GM12878 (cell line): ENCODE data around the gene ADCY10. TPM values are rescaled to one million over a fixed set of nuclear protein-coding genes. Genes with fewer than 3 reads are reported as not detected.
"Not testable (repeated sequence)": the region's sequence is repeated elsewhere in the genome, so short reads cannot be mapped to it uniquely, and the experiment has no call there.

Source experiments
- ATAC-seq: fragments of 200-7000 bp; cut with Tn5 transposase; 3 replicates; pipeline ENCODE4 v1.9.1; 2020; ENCODE audit warnings: mild to moderate bottlenecking, moderate library complexity
- BruUV-seq: library from RNA; stranded (reverse); fragments of 400-500 nt; replicated peaks from 2 replicates; lab custom pipeline; 2021; lab: Mats Ljungman, UMichigan
- CTCF ChIA-PET: fragments of 300-600 bp; sonication (Branson Sonifier 250); formaldehyde crosslinking; extraction: SDS; loops from one replicate; lab custom pipeline; 2021; ENCODE audit warnings: inconsistent platforms; lab: Yijun Ruan, JAX
- POLR2A ChIA-PET: fragments of 350-600 bp; formaldehyde crosslinking; extraction: SDS; loops from one replicate; lab custom pipeline; 2021; ENCODE audit warnings: inconsistent platforms; lab: Charles Lee
- RAD21 ChIA-PET: fragments of 300-600 bp; sonication (Branson Sonifier 250); formaldehyde crosslinking; loops from one replicate; lab custom pipeline; 2023; ENCODE audit warnings: antibody characterized with exemption; ENCODE audit not compliant: unreplicated experiment; lab: Charles Lee
- SMC1A ChIA-PET: fragments of 300-600 bp; sonication (Branson Sonifier 250); formaldehyde crosslinking; loops from one replicate; lab custom pipeline; 2023; ENCODE audit not compliant: unreplicated experiment, uncharacterized antibody; lab: Charles Lee
- DNase-seq: peaks from one replicate; pipeline ENCODE4 v3.0.0-alpha.2; 2011; ENCODE audit warnings: low read depth, low spot score
- FAIRE-seq: peaks from 3 replicates; lab custom pipeline; 2011; peaks lifted over from hg19 to GRCh38; lab: Jason Lieb, UNC
- H2AFZ ChIP-seq: 2 replicates; pipeline ENCODE4 v1.6.0; 2011; ENCODE audit warnings: low read depth, low read length, control low read depth; ENCODE audit not compliant: control insufficient read depth
- H3K27ac ChIP-seq: 2 replicates; pipeline ENCODE4 v1.5.1; 2011; ENCODE audit warnings: control low read depth; ENCODE audit not compliant: control insufficient read depth, insufficient read depth
- H3K27me3 ChIP-seq, 2 experiments: replicated peaks in 1 of 2; 2 replicates each; pipeline versions ENCODE4 v1.6.0 to v1.6.1; 2011; ENCODE audit warnings: low read length in 1 of 2; ENCODE audit not compliant: control insufficient read depth in 2 of 2, insufficient read depth in 2 of 2
- H3K36me3 ChIP-seq, 2 experiments: 2 replicates each; pipeline ENCODE4 v1.5.1; 2011; ENCODE audit warnings: low read length in 1 of 2; ENCODE audit not compliant: control insufficient read depth in 2 of 2, insufficient read depth in 2 of 2
- H3K4me1 ChIP-seq: 2 replicates; pipeline ENCODE4 v1.6.1; 2011; ENCODE audit warnings: mild to moderate bottlenecking, low read length, moderate library complexity, mixed read lengths; ENCODE audit not compliant: control insufficient read depth, insufficient read depth
- H3K4me2 ChIP-seq: 2 replicates; pipeline ENCODE4 v1.6.0; 2011; ENCODE audit warnings: control low read depth; ENCODE audit not compliant: control insufficient read depth, insufficient read depth
- H3K4me3 ChIP-seq: fragments of 200-600 bp; sonication (generic); 2 replicates; pipeline ENCODE4 v1.5.1; 2016
- H3K79me2 ChIP-seq: 2 replicates; pipeline ENCODE4 v1.6.0; 2011; ENCODE audit warnings: low read length; ENCODE audit not compliant: control insufficient read depth, insufficient read depth
- H3K9ac ChIP-seq: 2 replicates; pipeline ENCODE4 v1.8.0; 2011; ENCODE audit warnings: low read length, control low read depth, mixed read lengths; ENCODE audit not compliant: control insufficient read depth, insufficient read depth
- H3K9me3 ChIP-seq: replicated peaks from 3 replicates; pipeline ENCODE4 v1.5.1; 2011; ENCODE audit warnings: mild to moderate bottlenecking, low read length; ENCODE audit not compliant: control insufficient read depth, insufficient read depth
- H4K20me1 ChIP-seq: 2 replicates; pipeline ENCODE4 v1.6.0; 2011; ENCODE audit not compliant: control insufficient read depth, insufficient read depth
- BHLHE40 ChIP-seq, 2 experiments: fragments of 450-650 bp in 1 of 2; IDR thresholded peaks; 2 replicates each; pipeline ENCODE4 v1.6.1; 2011 to 2017; ENCODE audit warnings: low read depth in 2 of 2, borderline replicate concordance in 1 of 2, improper control_type of control experiment in 1 of 2, low read length in 1 of 2, mild to moderate bottlenecking in 1 of 2
- CEBPB ChIP-seq, 2 experiments: fragments of 150-350 bp in 1 of 2; IDR thresholded peaks; 2 replicates each; pipeline ENCODE4 v1.6.1; 2012 to 2014; ENCODE audit warnings: low read depth in 2 of 2, low read length in 2 of 2, borderline replicate concordance in 1 of 2, inconsistent platforms in 1 of 2
- KLF5 ChIP-seq: fragments of 450-650 bp; IDR thresholded peaks from 2 replicates; pipeline ENCODE4 v1.6.1; 2014; ENCODE audit warnings: mild to moderate bottlenecking; ENCODE audit not compliant: partially characterized antibody
- NKRF ChIP-seq: fragments of 450-650 bp; conservative IDR thresholded peaks from 2 replicates; pipeline ENCODE4 v1.6.1; 2017; ENCODE audit warnings: mild to moderate bottlenecking, moderate library complexity
- PAX5 ChIP-seq: IDR thresholded peaks from 2 replicates; pipeline ENCODE4 v1.6.1; 2011; ENCODE audit warnings: low read depth, low read length, borderline replicate concordance
- RB1 ChIP-seq: fragments of 450-650 bp; formaldehyde crosslinking; IDR thresholded peaks from 2 replicates; pipeline ENCODE4 v1.6.1; 2017; ENCODE audit warnings: mild to moderate bottlenecking, borderline replicate concordance
- RELB ChIP-seq: fragments of 450-650 bp; IDR thresholded peaks from 2 replicates; pipeline ENCODE4 v1.6.1; 2017; ENCODE audit warnings: low read depth, mild to moderate bottlenecking, moderate library complexity
- SMAD5 ChIP-seq: IDR thresholded peaks from 2 replicates; pipeline ENCODE4 v1.6.1; 2016; ENCODE audit warnings: antibody characterized with exemption, low read depth
- TAF1 ChIP-seq: IDR thresholded peaks from 2 replicates; pipeline ENCODE4 v1.6.1; 2011; ENCODE audit warnings: mild to moderate bottlenecking, low read depth, low read length, borderline replicate concordance
- WRNIP1 ChIP-seq: IDR thresholded peaks from 2 replicates; pipeline ENCODE4 v1.6.1; 2011; ENCODE audit warnings: low read depth, low read length, improper control_type of control experiment, borderline replicate concordance
- YBX1 ChIP-seq: fragments of 450-650 bp; IDR thresholded peaks from 2 replicates; pipeline ENCODE4 v1.6.1; 2016; ENCODE audit warnings: antibody characterized with exemption
- YY1 ChIP-seq: IDR thresholded peaks from 2 replicates; pipeline ENCODE4 v1.6.1; 2011; ENCODE audit warnings: low read depth, mild to moderate bottlenecking, low read length
- ZNF622 ChIP-seq: fragments of 450-650 bp; IDR thresholded peaks from 2 replicates; pipeline ENCODE4 v1.6.1; 2017; ENCODE audit warnings: mild to moderate bottlenecking, inconsistent platforms
- WGBS: methylation state at CpG from one replicate; pipeline ENCODE4 v1.1.6; 2016; ENCODE audit warnings: low lambda C conversion rate; ENCODE audit not compliant: insufficient replicate concordance, insufficient coverage; ENCODE audit errors: missing lambda C conversion rate; 5-methylcytosine and 5-hydroxymethylcytosine counted together
- in situ Hi-C: fragments of 300-500 bp; cut with MboI; formaldehyde crosslinking; loops from 9 replicates; pipeline ENCODE4 v1.14.3; 2018; ENCODE audit warnings: mixed read lengths
- intact Hi-C: fragments of 100-400 bp; cut with micrococcal nuclease; formaldehyde crosslinking; loops from one replicate; pipeline ENCODE4 v1.14.2; 2022; ENCODE audit not compliant: unreplicated experiment
- polyA plus RNA-seq, 11 experiments: library from polyadenylated mRNA; depleted of rRNA in 4 of 11; unstranded in 6 of 11; stranded (reverse) in 5 of 11; fragments of >200 nt; fragmentation: Nextera tagmentation in 4 of 11; fragmentation: Illumina TruSeq in 1 of 11; extraction: Ambion mirVana in 4 of 11; extraction: Trizol in 1 of 11; gene quantifications; 1 replicate in 1 of 11; 2 replicates in 10 of 11; pipeline versions ENCODE4 v1.2.1 to v1.2.3, GENCODE V29; 2011 to 2016; ENCODE audit warnings: inconsistent platforms in 2 of 11, missing spikeins in 2 of 11, low read depth in 1 of 11
- total RNA-seq, 4 experiments: library from RNA; depleted of rRNA in 3 of 4; stranded (reverse); fragments of >200 nt in 3 of 4; fragmentation: Illumina TruSeq in 1 of 4; extraction: Trizol in 1 of 4; gene quantifications; 2 replicates each; pipeline versions ENCODE4 v1.2.1 to v1.2.3, GENCODE V29; 2013 to 2021

ADCY10 gene
- total and polyA plus RNA-seq, 10 of the 15 experiments (the other 5 are each of a cell fraction or from before 2014, with no cell fraction given) = 0.13 to 0.22 TPM; not detected in 8

GRCh38 chr1:167863191-167863920 is 50.6 kb downstream of the ADCY10 start:
- H3K9ac ChIP-seq, in situ Hi-C loops: not testable (repeated sequence)

GRCh38 chr1:167862432-167863076 is 51.4 kb downstream of the ADCY10 start:
- WGBS = 95% methylated on average over 1 of the region's 1 CpG
- ChIA-PET SMC1A (no interaction called here), RAD21 (no interaction called here), POLR2A (no interaction called here), CTCF (no interaction called here)
- intact Hi-C loops (no loop called here), in situ Hi-C loops (no loop called here)
- ATAC-seq = no peak
- Histone ChIP-seq H3K4me3 (no peak overlapping the region), H3K27me3 (no peaks in the 10 kb centered on the region), H3K79me2 (no peaks in the 10 kb centered on the region), H3K36me3 (no peaks in the 10 kb centered on the region), H3K9ac (no peak overlapping the region), H3K9me3 (no peaks in the 10 kb centered on the region), H3K4me2 (no peak overlapping the region), H3K27ac (no peak overlapping the region), H3K4me1 (no peaks in the 10 kb centered on the region), H2AFZ (no peak overlapping the region), H4K20me1 (no peaks in the 10 kb centered on the region)
- no peak for FAIRE-seq
- no TSS peak for BruUV-seq
- no peak for DNase-seq
- TF ChIP-seq YBX1 (no peak), KLF5 (no peak), ZNF622 (no peak), WRNIP1 (no peak), YY1 (no peak), NKRF (no peak), RELB (no peak), BHLHE40 (IDR thresholded peaks at IDR 0.05; ENCODE audit: borderline replicate concordance in 1 of 2, low read depth in 2 of 2, low read length in 1 of 2) (no peak), PAX5 (no peak), RB1 (no peak), CEBPB (IDR thresholded peaks at IDR 0.05; ENCODE audit: borderline replicate concordance in 1 of 2, low read depth in 2 of 2, low read length in 2 of 2) (no peak), SMAD5 (no peak), TAF1 (no peak)

More at GRCh38 chr1:167863191-167863920, 50.6 kb downstream of the ADCY10 start:
- POLR2A ChIA-PET, H3K36me3 ChIP-seq, SMC1A ChIA-PET, FAIRE-seq, H3K4me3 ChIP-seq, ATAC-seq, H3K4me2 ChIP-seq, H3K9me3 ChIP-seq, H3K27me3 ChIP-seq, intact Hi-C loops, H3K27ac ChIP-seq, RAD21 ChIA-PET, H3K79me2 ChIP-seq, DNase-seq, BruUV-seq, H2AFZ ChIP-seq, H4K20me1 ChIP-seq, H3K4me1 ChIP-seq: not testable (repeated sequence)
- CTCF ChIA-PET = interaction anchor here (0.6 kb wide), 1 partner anchor 1849 kb away, joined by 5 read pairs; no protein-coding TSS in a partner anchor
- WGBS = 73% methylated on average over 26 of the region's 26 CpGs
